RWPE2 (cell line): Measurements from ENCODE around the gene ATF6B.
A peak's percentile ranks its signal among the peaks of the same experiment; 100 is the strongest.
"Not testable (repeated sequence)": the region's sequence is repeated elsewhere in the genome, so short reads cannot be mapped to it uniquely, and the experiment has no call there.

Experiments used
- ATAC-seq: fragments of 200-7000 bp; cut with Tn5 transposase; 3 replicates; pipeline ENCODE4 v1.9.1; 2021; ENCODE audit warnings: low read depth
- DNase-seq: peaks from one replicate; pipeline ENCODE4 v3.0.0-alpha.2; 2020; ENCODE audit warnings: low spot score
- H3K27ac ChIP-seq: fragments of 450-650 bp; 2 replicates; pipeline ENCODE4 v1.5.1; 2017; ENCODE audit warnings: mild to moderate bottlenecking; ENCODE audit not compliant: poor library complexity, severe bottlenecking
- H3K27me3 ChIP-seq: fragments of 250-450 bp; sonication (Bioruptor Pico); 2 replicates; pipeline ENCODE4 v1.5.1; 2021; ENCODE audit warnings: mild to moderate bottlenecking, moderate library complexity; ENCODE audit not compliant: insufficient read depth, poor library complexity, severe bottlenecking
- H3K36me3 ChIP-seq: fragments of 250-450 bp; sonication (Bioruptor Pico); 2 replicates; pipeline ENCODE4 v1.5.1; 2020; ENCODE audit warnings: low read depth, mild to moderate bottlenecking, moderate library complexity
- H3K4me1 ChIP-seq: fragments of 250-450 bp; sonication (Bioruptor Pico); 2 replicates; pipeline ENCODE4 v1.5.1; 2021; ENCODE audit warnings: mild to moderate bottlenecking, moderate library complexity; ENCODE audit not compliant: insufficient read depth, poor library complexity, severe bottlenecking
- H3K4me3 ChIP-seq: fragments of 250-450 bp; sonication (Bioruptor Pico); 2 replicates; pipeline ENCODE4 v1.5.1; 2021; ENCODE audit warnings: mild to moderate bottlenecking, moderate library complexity; ENCODE audit not compliant: severe bottlenecking
- H3K9me3 ChIP-seq: fragments of 250-450 bp; sonication (Bioruptor Pico); 2 replicates; pipeline ENCODE4 v1.5.1; 2021; ENCODE audit warnings: mild to moderate bottlenecking, moderate library complexity; ENCODE audit not compliant: severe bottlenecking
- TF ChIP-seq, protein P1 (sequence below): fragments of 450-650 bp; IDR thresholded peaks from one replicate; pipeline ENCODE4 v1.5.1; 2017; ENCODE audit warnings: mild to moderate bottlenecking, moderate library complexity; ENCODE audit not compliant: poor library complexity, severe bottlenecking

ATF6B gene

DNA sequence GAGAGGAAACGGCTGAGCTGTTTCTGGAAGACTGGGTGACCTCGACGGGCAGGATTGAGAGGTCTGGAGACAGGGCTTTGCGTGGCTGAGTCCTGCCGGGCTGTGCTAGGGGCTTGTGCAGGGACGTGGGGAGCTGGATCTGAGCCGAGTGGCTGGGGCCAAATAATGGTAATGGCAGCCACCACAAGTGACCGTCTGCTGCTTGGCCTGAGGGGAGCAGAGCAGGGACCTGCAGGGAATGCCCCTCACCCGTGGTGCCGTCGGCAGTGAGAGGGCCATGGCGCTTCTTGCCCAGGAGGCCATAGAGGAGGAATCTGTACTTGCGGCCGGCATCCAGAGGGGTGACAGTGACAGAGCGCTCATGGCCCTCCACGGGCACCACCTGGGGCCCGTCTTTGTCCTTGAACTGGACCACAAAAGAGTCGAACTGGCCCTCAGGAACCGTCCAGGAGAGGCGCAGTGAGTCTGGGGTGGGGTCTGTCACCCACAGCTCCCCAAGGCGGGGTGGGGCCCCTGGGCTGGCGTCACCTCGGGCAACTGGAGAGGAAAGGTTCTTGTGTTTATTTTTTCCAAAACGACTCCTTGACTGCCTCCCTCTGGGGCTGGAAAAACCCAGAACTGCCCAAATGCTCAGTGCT, 58.0 kb downstream of the ATF6B start:
- Histone ChIP-seq H3K27ac (no peak overlapping the region), H3K9me3 (no peaks in the 10 kb centered on the region), H3K36me3 (no peaks in the 10 kb centered on the region), H3K27me3 (no peaks in the 10 kb centered on the region), H3K4me3 (no peak overlapping the region), H3K4me1 (no peaks in the 10 kb centered on the region)
- DNase-seq (peak; percentile 46), ATAC-seq (no peak)
- TF ChIP-seq, protein P1, sequence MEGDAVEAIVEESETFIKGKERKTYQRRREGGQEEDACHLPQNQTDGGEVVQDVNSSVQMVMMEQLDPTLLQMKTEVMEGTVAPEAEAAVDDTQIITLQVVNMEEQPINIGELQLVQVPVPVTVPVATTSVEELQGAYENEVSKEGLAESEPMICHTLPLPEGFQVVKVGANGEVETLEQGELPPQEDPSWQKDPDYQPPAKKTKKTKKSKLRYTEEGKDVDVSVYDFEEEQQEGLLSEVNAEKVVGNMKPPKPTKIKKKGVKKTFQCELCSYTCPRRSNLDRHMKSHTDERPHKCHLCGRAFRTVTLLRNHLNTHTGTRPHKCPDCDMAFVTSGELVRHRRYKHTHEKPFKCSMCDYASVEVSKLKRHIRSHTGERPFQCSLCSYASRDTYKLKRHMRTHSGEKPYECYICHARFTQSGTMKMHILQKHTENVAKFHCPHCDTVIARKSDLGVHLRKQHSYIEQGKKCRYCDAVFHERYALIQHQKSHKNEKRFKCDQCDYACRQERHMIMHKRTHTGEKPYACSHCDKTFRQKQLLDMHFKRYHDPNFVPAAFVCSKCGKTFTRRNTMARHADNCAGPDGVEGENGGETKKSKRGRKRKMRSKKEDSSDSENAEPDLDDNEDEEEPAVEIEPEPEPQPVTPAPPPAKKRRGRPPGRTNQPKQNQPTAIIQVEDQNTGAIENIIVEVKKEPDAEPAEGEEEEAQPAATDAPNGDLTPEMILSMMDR: no peak

DNA sequence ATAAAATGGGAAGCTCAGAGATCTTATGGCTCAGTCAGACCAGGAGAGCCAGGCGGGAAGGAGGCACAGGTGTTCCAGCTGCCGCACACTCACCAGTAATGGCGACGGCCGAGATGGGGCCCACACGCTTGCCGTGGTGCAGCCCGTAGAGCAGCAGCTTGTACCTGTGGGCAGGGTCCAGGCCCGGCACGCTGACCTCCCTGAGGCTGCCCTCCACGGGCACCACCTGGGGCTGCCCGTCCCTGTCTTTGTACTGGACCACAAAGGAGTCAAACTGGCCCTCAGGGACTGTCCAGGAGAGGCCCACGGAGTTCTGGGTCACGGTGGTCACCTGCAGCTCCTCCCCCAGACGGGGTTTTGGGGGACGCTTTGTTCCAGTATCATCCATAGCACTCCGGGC, 58.6 kb downstream of the ATF6B start:
- Histone ChIP-seq H3K36me3 (no peaks in the 10 kb centered on the region), H3K9me3 (no peaks in the 10 kb centered on the region), H3K4me3 (no peak overlapping the region), H3K27me3 (no peaks in the 10 kb centered on the region), H3K4me1 (no peaks in the 10 kb centered on the region), H3K27ac (no peak overlapping the region)
- ATAC-seq (no peak), DNase-seq (peak; percentile 38)
- TF ChIP-seq, protein P1: no peak

DNA sequence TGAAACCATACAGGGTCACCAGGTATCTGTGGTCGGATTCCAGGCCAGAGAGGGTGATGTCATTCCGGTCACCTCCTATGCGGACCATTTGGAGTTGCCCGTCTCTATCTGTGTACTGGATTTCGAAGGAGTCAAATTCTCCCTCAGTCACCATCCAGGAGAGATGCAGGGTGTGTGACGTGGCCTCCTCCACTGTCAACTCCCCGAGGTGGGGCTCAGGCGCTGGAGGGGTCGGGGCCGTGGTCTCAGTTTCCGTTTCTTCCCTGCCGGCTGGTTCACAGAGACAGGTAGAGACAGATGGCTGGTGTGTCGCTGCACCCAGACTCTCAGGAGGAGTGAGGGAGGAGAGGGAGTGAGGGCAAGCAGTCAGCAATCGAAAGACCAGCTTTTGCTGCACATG, 59.2 kb downstream of the ATF6B start:
- no peak for ATAC-seq
- H3K36me3 ChIP-seq: no peaks in the 10 kb centered on the region
- H3K27me3 ChIP-seq: no peaks in the 10 kb centered on the region
- no peak for DNase-seq
- no peak overlapping the region for H3K4me3 ChIP-seq
- TF ChIP-seq, protein P1: no peak
- H3K4me1 ChIP-seq: no peaks in the 10 kb centered on the region
- H3K9me3 ChIP-seq: no peaks in the 10 kb centered on the region
- H3K27ac ChIP-seq: no peak overlapping the region

DNA sequence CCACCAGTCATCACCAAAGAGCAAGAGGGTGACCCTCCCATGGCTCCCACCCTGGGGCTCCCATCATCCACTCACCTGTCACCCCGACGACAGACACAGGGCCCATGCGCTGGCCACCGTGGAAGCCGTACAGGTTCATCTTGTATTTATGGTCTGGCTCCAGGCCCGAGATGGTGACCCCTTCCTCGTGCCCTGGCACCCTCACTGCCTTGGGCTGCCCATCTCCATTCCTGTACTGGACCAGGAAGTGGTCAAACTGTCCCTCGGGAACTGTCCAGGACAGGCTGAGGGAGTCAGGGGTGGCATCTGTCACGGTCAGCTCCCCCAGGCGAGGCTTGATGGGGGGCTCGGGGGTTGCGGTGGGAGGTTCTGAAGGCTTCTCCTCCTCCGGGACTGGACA, 59.7 kb downstream of the ATF6B start:
- H3K4me1 ChIP-seq, H3K4me3 ChIP-seq, H3K36me3 ChIP-seq, H3K27ac ChIP-seq, H3K9me3 ChIP-seq, ATAC-seq, H3K27me3 ChIP-seq: not testable (repeated sequence)
- peak; percentile 42 for DNase-seq

DNA sequence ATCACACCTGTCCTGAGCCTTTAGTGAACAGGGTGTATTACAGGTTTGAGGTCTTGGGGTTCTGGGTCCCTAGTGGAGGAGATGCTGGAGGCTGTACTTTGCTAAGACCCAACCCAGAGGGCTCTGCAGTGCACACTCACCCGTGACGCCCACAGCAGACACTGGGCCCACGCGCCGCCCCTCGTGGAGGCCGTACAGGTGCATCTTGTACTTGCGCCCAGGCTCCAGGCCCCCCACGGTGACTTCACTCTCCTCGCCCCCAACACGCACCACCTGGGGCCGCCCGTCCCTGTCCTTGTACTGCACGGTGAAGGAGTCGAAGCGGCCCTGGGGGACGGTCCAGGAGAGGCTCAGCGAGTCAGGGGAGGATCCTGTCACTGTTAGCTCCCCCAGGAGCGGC, 60.5 kb downstream of the ATF6B start:
- not testable (repeated sequence) for ATAC-seq, H3K27me3 ChIP-seq

More for the DNA sequence above, 60.5 kb downstream of the ATF6B start:
- H3K36me3 ChIP-seq, H3K4me1 ChIP-seq, H3K27ac ChIP-seq, H3K9me3 ChIP-seq, H3K4me3 ChIP-seq: not testable (repeated sequence)
- peak; percentile 34 for DNase-seq
